GM12878 (cell line): ENCODE data around the gene ACADS. TPM values are rescaled to one million over a fixed set of nuclear protein-coding genes. Genes with fewer than 3 reads are reported as not detected.

Source experiments
- ASH2L ChIP-seq: fragments of 300-600, 200-600 bp; sonication (generic); IDR thresholded peaks from 2 replicates; pipeline ENCODE4 v1.6.1; 2017; ENCODE audit warnings: low read depth, mild to moderate bottlenecking, borderline replicate concordance
- ATF7 ChIP-seq: fragments of 450-650 bp; IDR thresholded peaks from 2 replicates; pipeline ENCODE4 v1.6.1; 2016; ENCODE audit warnings: low read depth, mild to moderate bottlenecking
- BHLHE40 ChIP-seq, 2 experiments: fragments of 450-650 bp in 1 of 2; IDR thresholded peaks; 2 replicates each; pipeline ENCODE4 v1.6.1; 2011 to 2017; ENCODE audit warnings: low read depth in 2 of 2, borderline replicate concordance in 1 of 2, improper control_type of control experiment in 1 of 2, low read length in 1 of 2, mild to moderate bottlenecking in 1 of 2
- HCFC1 ChIP-seq: fragments of 150-350 bp; IDR thresholded peaks from 2 replicates; pipeline ENCODE4 v1.6.1; 2014; ENCODE audit warnings: low read length
- KAT2A ChIP-seq: conservative IDR thresholded peaks from 2 replicates; pipeline ENCODE4 v1.6.1; 2011; ENCODE audit warnings: low read depth, low read length; ENCODE audit not compliant: control insufficient read depth
- LARP7 ChIP-seq: fragments of 450-650 bp; IDR thresholded peaks from 2 replicates; pipeline ENCODE4 v1.6.1; 2017; ENCODE audit warnings: mild to moderate bottlenecking
- MEF2A ChIP-seq: IDR thresholded peaks from 2 replicates; pipeline ENCODE4 v1.6.1; 2011; ENCODE audit warnings: low read depth, mild to moderate bottlenecking, low read length, moderate library complexity; ENCODE audit not compliant: insufficient read depth
- RELA ChIP-seq: fragments of 450-650 bp; IDR thresholded peaks from 2 replicates; pipeline ENCODE4 v1.8.0; 2014; ENCODE audit warnings: borderline replicate concordance; ENCODE audit not compliant: partially characterized antibody
- WRNIP1 ChIP-seq: IDR thresholded peaks from 2 replicates; pipeline ENCODE4 v1.6.1; 2011; ENCODE audit warnings: low read depth, low read length, improper control_type of control experiment, borderline replicate concordance
- ZSCAN29 ChIP-seq: fragments of 450-650 bp; IDR thresholded peaks from 2 replicates; pipeline ENCODE4 v1.6.1; 2017; ENCODE audit warnings: mild to moderate bottlenecking, moderate library complexity
- polyA plus RNA-seq, 11 experiments: library from polyadenylated mRNA; depleted of rRNA in 4 of 11; unstranded in 6 of 11; stranded (reverse) in 5 of 11; fragments of >200 nt; fragmentation: Nextera tagmentation in 4 of 11; fragmentation: Illumina TruSeq in 1 of 11; extraction: Ambion mirVana in 4 of 11; extraction: Trizol in 1 of 11; gene quantifications; 1 replicate in 1 of 11; 2 replicates in 10 of 11; pipeline versions ENCODE4 v1.2.1 to v1.2.3, GENCODE V29; 2011 to 2016; ENCODE audit warnings: inconsistent platforms in 2 of 11, missing spikeins in 2 of 11, low read depth in 1 of 11
- total RNA-seq, 4 experiments: library from RNA; depleted of rRNA in 3 of 4; stranded (reverse); fragments of >200 nt in 3 of 4; fragmentation: Illumina TruSeq in 1 of 4; extraction: Trizol in 1 of 4; gene quantifications; 2 replicates each; pipeline versions ENCODE4 v1.2.1 to v1.2.3, GENCODE V29; 2013 to 2021
- TF ChIP-seq, protein P1 (sequence below): IDR thresholded peaks from 2 replicates; pipeline ENCODE4 v1.6.1; 2011; ENCODE audit warnings: borderline replicate concordance, low read depth, mild to moderate bottlenecking, moderate library complexity, mixed read lengths, low read length; ENCODE audit not compliant: insufficient read depth; ENCODE audit errors: extremely low read length
- TF ChIP-seq, protein P2 (sequence below): IDR thresholded peaks from 2 replicates; pipeline ENCODE4 v1.6.1; 2011; ENCODE audit warnings: mild to moderate bottlenecking, low read depth, low read length, moderate library complexity; ENCODE audit not compliant: insufficient replicate concordance
- TF ChIP-seq, protein P3 (sequence below): fragments of 450-650 bp; IDR thresholded peaks from 2 replicates; pipeline ENCODE4 v1.6.1; 2017; ENCODE audit warnings: mild to moderate bottlenecking, moderate library complexity

The ACADS gene
- total and polyA plus RNA-seq, 10 of the 15 experiments (the other 5 are each of a cell fraction or from before 2014, with no cell fraction given), result 0.05 to 18.1 (median 10.2) TPM

DNA sequence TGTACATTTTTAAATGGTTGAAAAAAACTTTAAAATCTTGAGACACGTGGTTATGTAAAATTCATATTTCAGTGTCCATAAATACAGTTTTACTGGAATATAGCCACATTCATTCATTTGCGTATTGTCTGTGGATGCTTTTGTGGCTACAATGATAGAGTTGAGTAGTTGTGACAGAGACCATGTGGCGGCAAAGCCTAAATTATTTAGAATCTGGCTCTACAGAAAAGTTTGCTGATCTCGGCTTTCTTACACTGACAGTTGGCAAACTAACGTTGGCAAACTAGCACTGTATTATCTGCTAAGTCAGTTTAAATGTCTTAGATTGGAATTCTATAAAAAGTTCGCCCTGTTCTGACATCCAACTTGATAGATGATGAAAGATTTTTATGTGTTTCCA lies 13.0 kb upstream of the ACADS start (continued):
- TF ChIP-seq, protein P1, sequence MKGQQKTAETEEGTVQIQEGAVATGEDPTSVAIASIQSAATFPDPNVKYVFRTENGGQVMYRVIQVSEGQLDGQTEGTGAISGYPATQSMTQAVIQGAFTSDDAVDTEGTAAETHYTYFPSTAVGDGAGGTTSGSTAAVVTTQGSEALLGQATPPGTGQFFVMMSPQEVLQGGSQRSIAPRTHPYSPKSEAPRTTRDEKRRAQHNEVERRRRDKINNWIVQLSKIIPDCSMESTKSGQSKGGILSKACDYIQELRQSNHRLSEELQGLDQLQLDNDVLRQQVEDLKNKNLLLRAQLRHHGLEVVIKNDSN, result no peak
- no peak for TF ChIP-seq KAT2A
- no peak for TF ChIP-seq BHLHE40 (IDR thresholded peaks at IDR 0.05; ENCODE audit: borderline replicate concordance in 1 of 2, low read depth in 2 of 2, low read length in 1 of 2)
- no peak for TF ChIP-seq MEF2A
- no peak for TF ChIP-seq HCFC1
- TF ChIP-seq, protein P2, sequence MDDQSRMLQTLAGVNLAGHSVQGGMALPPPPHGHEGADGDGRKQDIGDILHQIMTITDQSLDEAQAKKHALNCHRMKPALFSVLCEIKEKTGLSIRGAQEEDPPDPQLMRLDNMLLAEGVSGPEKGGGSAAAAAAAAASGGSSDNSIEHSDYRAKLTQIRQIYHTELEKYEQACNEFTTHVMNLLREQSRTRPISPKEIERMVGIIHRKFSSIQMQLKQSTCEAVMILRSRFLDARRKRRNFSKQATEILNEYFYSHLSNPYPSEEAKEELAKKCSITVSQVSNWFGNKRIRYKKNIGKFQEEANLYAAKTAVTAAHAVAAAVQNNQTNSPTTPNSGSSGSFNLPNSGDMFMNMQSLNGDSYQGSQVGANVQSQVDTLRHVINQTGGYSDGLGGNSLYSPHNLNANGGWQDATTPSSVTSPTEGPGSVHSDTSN, result no peak
- TF ChIP-seq RELA, result no peak
- no peak for TF ChIP-seq LARP7
- TF ChIP-seq WRNIP1, result no peak
- TF ChIP-seq, protein P3, sequence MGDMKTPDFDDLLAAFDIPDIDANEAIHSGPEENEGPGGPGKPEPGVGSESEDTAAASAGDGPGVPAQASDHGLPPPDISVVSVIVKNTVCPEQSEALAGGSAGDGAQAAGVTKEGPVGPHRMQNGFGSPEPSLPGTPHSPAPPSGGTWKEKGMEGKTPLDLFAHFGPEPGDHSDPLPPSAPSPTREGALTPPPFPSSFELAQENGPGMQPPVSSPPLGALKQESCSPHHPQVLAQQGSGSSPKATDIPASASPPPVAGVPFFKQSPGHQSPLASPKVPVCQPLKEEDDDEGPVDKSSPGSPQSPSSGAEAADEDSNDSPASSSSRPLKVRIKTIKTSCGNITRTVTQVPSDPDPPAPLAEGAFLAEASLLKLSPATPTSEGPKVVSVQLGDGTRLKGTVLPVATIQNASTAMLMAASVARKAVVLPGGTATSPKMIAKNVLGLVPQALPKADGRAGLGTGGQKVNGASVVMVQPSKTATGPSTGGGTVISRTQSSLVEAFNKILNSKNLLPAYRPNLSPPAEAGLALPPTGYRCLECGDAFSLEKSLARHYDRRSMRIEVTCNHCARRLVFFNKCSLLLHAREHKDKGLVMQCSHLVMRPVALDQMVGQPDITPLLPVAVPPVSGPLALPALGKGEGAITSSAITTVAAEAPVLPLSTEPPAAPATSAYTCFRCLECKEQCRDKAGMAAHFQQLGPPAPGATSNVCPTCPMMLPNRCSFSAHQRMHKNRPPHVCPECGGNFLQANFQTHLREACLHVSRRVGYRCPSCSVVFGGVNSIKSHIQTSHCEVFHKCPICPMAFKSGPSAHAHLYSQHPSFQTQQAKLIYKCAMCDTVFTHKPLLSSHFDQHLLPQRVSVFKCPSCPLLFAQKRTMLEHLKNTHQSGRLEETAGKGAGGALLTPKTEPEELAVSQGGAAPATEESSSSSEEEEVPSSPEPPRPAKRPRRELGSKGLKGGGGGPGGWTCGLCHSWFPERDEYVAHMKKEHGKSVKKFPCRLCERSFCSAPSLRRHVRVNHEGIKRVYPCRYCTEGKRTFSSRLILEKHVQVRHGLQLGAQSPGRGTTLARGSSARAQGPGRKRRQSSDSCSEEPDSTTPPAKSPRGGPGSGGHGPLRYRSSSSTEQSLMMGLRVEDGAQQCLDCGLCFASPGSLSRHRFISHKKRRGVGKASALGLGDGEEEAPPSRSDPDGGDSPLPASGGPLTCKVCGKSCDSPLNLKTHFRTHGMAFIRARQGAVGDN, result no peak
- no peak for TF ChIP-seq ASH2L
- TF ChIP-seq ATF7, result no peak
- TF ChIP-seq ZSCAN29, result no peak
